GM23338 (cell line): ENCODE data around the gene HSPE1. TPM values are rescaled to one million over a fixed set of nuclear protein-coding genes. Genes with fewer than 3 reads are reported as not detected.
A peak's percentile ranks its signal among the peaks of the same experiment; 100 is the strongest.
"Not testable (repeated sequence)": the region's sequence is repeated elsewhere in the genome, so short reads cannot be mapped to it uniquely, and the experiment has no call there.

Source experiments
- ATAC-seq: fragments of 200-7000 bp; cut with Tn5 transposase; 3 replicates; pipeline ENCODE4 v1.9.1; 2020
- DNase-seq: peaks from one replicate; pipeline ENCODE4 v3.0.0-alpha.2; 2015; ENCODE audit warnings: low spot score
- H2AFZ ChIP-seq: fragments of 200-600 bp; sonication (generic); 2 replicates; pipeline ENCODE4 v1.8.0; 2016; ENCODE audit warnings: antibody characterized with exemption, mild to moderate bottlenecking, moderate library complexity
- H3F3A ChIP-seq: fragments of 200-600 bp; sonication (generic); replicated peaks from 2 replicates; pipeline ENCODE4 v1.8.0; 2017; ENCODE audit warnings: antibody characterized with exemption, mixed run types, low read depth
- H3K27ac ChIP-seq: fragments of 200-600 bp; sonication (generic); 2 replicates; pipeline ENCODE4 v1.6.1; 2016; ENCODE audit warnings: low read depth
- H3K27me3 ChIP-seq: fragments of 200-600 bp; sonication (generic); 2 replicates; pipeline ENCODE4 v1.8.0; 2016; ENCODE audit warnings: mild to moderate bottlenecking, mixed run types, moderate library complexity; ENCODE audit not compliant: insufficient read depth
- H3K36me3 ChIP-seq: fragments of 200-600 bp; sonication (generic); 2 replicates; pipeline ENCODE4 v1.8.0; 2016; ENCODE audit warnings: mild to moderate bottlenecking; ENCODE audit not compliant: insufficient read depth
- H3K4me1 ChIP-seq: fragments of 200-600 bp; sonication (generic); 2 replicates; pipeline ENCODE4 v1.8.0; 2016; ENCODE audit warnings: mild to moderate bottlenecking, moderate library complexity; ENCODE audit not compliant: insufficient read depth
- H3K4me2 ChIP-seq: fragments of 200-600 bp; sonication (generic); 2 replicates; pipeline ENCODE4 v1.7.1; 2017; ENCODE audit warnings: mixed run types
- H3K4me3 ChIP-seq: fragments of 200-600 bp; sonication (generic); 2 replicates; pipeline ENCODE4 v1.6.1; 2016; ENCODE audit warnings: mixed run types
- H3K79me2 ChIP-seq: fragments of 200-600 bp; sonication (generic); replicated peaks from 2 replicates; pipeline ENCODE4 v1.8.0; 2017; ENCODE audit warnings: mild to moderate bottlenecking; ENCODE audit not compliant: insufficient read depth
- H3K9me2 ChIP-seq: fragments of 200-600 bp; sonication (generic); 2 replicates; pipeline ENCODE4 v1.8.0; 2017; ENCODE audit not compliant: insufficient read depth
- H4K20me1 ChIP-seq: fragments of 200-600 bp; sonication (generic); replicated peaks from 2 replicates; pipeline ENCODE4 v1.8.0; 2017; ENCODE audit warnings: mild to moderate bottlenecking; ENCODE audit not compliant: insufficient read depth
- H3K27ac Mint-ChIP-seq: 2 replicates; pipeline ENCODE4 v1.8.0; 2020; ENCODE audit warnings: inconsistent platforms, mild to moderate bottlenecking, moderate library complexity, mixed read lengths
- H3K27me3 Mint-ChIP-seq: 3 replicates; pipeline ENCODE4 v1.8.0; 2022; ENCODE audit warnings: low read depth, mild to moderate bottlenecking, moderate library complexity, mixed read lengths, inconsistent platforms; ENCODE audit not compliant: insufficient read depth, poor library complexity
- H3K36me3 Mint-ChIP-seq: 3 replicates; pipeline ENCODE4 v1.8.0; 2021; ENCODE audit warnings: low read depth, mild to moderate bottlenecking, inconsistent platforms, moderate library complexity, mixed read lengths
- H3K4me1 Mint-ChIP-seq: 3 replicates; pipeline ENCODE4 v1.8.0; 2020; ENCODE audit warnings: mild to moderate bottlenecking, inconsistent platforms, mixed read lengths
- H3K4me3 Mint-ChIP-seq: 3 replicates; pipeline ENCODE4 v1.8.0; 2021; ENCODE audit warnings: moderate library complexity, mild to moderate bottlenecking, inconsistent platforms, mixed read lengths
- H3K9me3 Mint-ChIP-seq: 3 replicates; pipeline ENCODE4 v1.8.0; 2020; ENCODE audit warnings: moderate library complexity, mild to moderate bottlenecking, inconsistent platforms, mixed read lengths
- CREB1 ChIP-seq: fragments of 250-450 bp; sonication (Bioruptor Pico); IDR thresholded peaks from 2 replicates; pipeline ENCODE4 v1.5.0; 2020; ENCODE audit warnings: low read depth, mild to moderate bottlenecking, moderate library complexity
- ETS1 ChIP-seq: IDR thresholded peaks from 2 replicates; pipeline ENCODE4 v1.6.1; 2016; ENCODE audit warnings: antibody characterized with exemption
- EZH2 ChIP-seq: fragments of 200-600 bp; sonication (generic); IDR thresholded peaks from one replicate; pipeline ENCODE4 v1.8.0; 2017; ENCODE audit warnings: antibody characterized with exemption, mild to moderate bottlenecking, low read depth; ENCODE audit not compliant: unreplicated experiment
- EZH2phosphoT487 ChIP-seq: fragments of 200-600 bp; sonication (generic); IDR thresholded peaks from one replicate; pipeline ENCODE4 v1.8.1; 2018; ENCODE audit warnings: antibody characterized with exemption; ENCODE audit not compliant: unreplicated experiment
- JUNB ChIP-seq: IDR thresholded peaks from one replicate; pipeline ENCODE4 v1.6.1; 2016; ENCODE audit warnings: antibody characterized with exemption; ENCODE audit not compliant: unreplicated experiment
- NANOG ChIP-seq: IDR thresholded peaks from 2 replicates; pipeline ENCODE4 v1.6.1; 2016; ENCODE audit warnings: antibody characterized with exemption, borderline replicate concordance
- STAT1 ChIP-seq: IDR thresholded peaks from one replicate; pipeline ENCODE4 v1.6.1; 2016; ENCODE audit warnings: antibody characterized with exemption; ENCODE audit not compliant: unreplicated experiment
- ZNF114 ChIP-seq: fragments of 250-450 bp; sonication (Bioruptor Pico); IDR thresholded peaks from 2 replicates; pipeline ENCODE4 v1.5.0; 2020; ENCODE audit warnings: mild to moderate bottlenecking, moderate library complexity
- polyA plus RNA-seq: library from polyadenylated mRNA; unstranded; fragments of >200 nt; fragmentation: Nextera tagmentation; extraction: Ambion mirVana; gene quantifications from 2 replicates; pipeline ENCODE4 v1.2.1, GENCODE V29; 2016
- small RNA-seq: library from RNA; depleted of rRNA; stranded (forward); fragments of <200 nt; gene quantifications from one replicate; pipeline ENCODE3, GENCODE V24; 2014; ENCODE audit warnings: low replicate concordance
- total RNA-seq: library from RNA; depleted of rRNA; stranded (reverse); fragments of >200 nt; shearing (Covaris generic); gene quantifications from 2 replicates; pipeline ENCODE4 v1.2.3, GENCODE V29; 2014; rRNA removed

The HSPE1 gene
- total and polyA plus RNA-seq, 2 experiments from 2014 or later, result 328 to 1,529 TPM

- TF ChIP-seq STAT1 (no peak), ZNF114 (no peak), NANOG (no peak), EZH2 (no peak), EZH2phosphoT487 (no peak)
- peaks cover 3% of the 10 kb centered on the region; the same call in 1 of the 2 replicates for H3F3A ChIP-seq
- H2AFZ ChIP-seq, result no peak overlapping the region
- no peaks in the 10 kb centered on the region for H4K20me1 ChIP-seq
- H3K79me2 ChIP-seq, result peaks cover 11% of the 10 kb centered on the region
- ATAC-seq (no peak), DNase-seq (no peak)
- H3K9me2 ChIP-seq, result no peaks in the 10 kb centered on the region
- Mint-ChIP-seq H3K27me3 (peaks cover 2% of the 10 kb centered on the region), H3K4me1 (peaks cover 8% of the 10 kb centered on the region; the same call in 2 of the 3 replicates), H3K36me3 (peaks cover 69% of the 10 kb centered on the region), H3K4me3 (no peak overlapping the region), H3K9me3 (no peaks in the 10 kb centered on the region), H3K27ac (peak overlapping the region; percentile 24; the same call in 1 of the 2 replicates)
- H3K27me3 ChIP-seq, result no peaks in the 10 kb centered on the region
- H3K4me3 ChIP-seq, result no peak overlapping the region
- peak overlapping the region; percentile 33 for H3K27ac ChIP-seq
- H3K4me2 ChIP-seq, result no peak overlapping the region
- H3K4me1 ChIP-seq, result peaks cover 7% of the 10 kb centered on the region
- H3K36me3 ChIP-seq, result peaks cover 18% of the 10 kb centered on the region; the same call in 1 of the 2 replicates
Measured at GRCh38 chr2:197547163-197547900, 47.2 kb downstream of the HSPE1 start.

GRCh38 chr2:197548582-197548981 lies 48.4 kb downstream of the HSPE1 start:
- Histone ChIP-seq H3K79me2 (peaks cover 11% of the 10 kb centered on the region), H3K4me2 (no peak overlapping the region), H3F3A (no peaks in the 10 kb centered on the region; the same call in 1 of the 2 replicates), H3K27me3 (no peaks in the 10 kb centered on the region), H4K20me1 (no peaks in the 10 kb centered on the region), H3K4me3 (no peak overlapping the region), H3K9me2 (no peaks in the 10 kb centered on the region), H3K36me3 (peaks cover 13% of the 10 kb centered on the region; the same call in 1 of the 2 replicates), H3K27ac (no peak overlapping the region), H3K4me1 (no peaks in the 10 kb centered on the region), H2AFZ (no peak overlapping the region)
- DNase-seq (no peak), ATAC-seq (no peak)
- H3K27me3 Mint-ChIP-seq, result peaks cover 2% of the 10 kb centered on the region
- no peak overlapping the region for H3K27ac Mint-ChIP-seq
- TF ChIP-seq EZH2phosphoT487 (no peak), JUNB (no peak), CREB1 (no peak), ETS1 (no peak)
- peaks cover 70% of the 10 kb centered on the region for H3K36me3 Mint-ChIP-seq
- H3K9me3 Mint-ChIP-seq, result no peaks in the 10 kb centered on the region
- no peak overlapping the region for H3K4me3 Mint-ChIP-seq
- no peaks in the 10 kb centered on the region for H3K4me1 Mint-ChIP-seq

- not testable (repeated sequence) for H2AFZ ChIP-seq, H3K4me1 ChIP-seq, ATAC-seq, H3K4me3 ChIP-seq, H3K4me1 Mint-ChIP-seq, H3K27me3 ChIP-seq, H3K9me2 ChIP-seq, H3F3A ChIP-seq, DNase-seq, H3K27me3 Mint-ChIP-seq, H3K4me3 Mint-ChIP-seq, H3K27ac Mint-ChIP-seq, H3K27ac ChIP-seq, H3K9me3 Mint-ChIP-seq, H3K4me2 ChIP-seq, H4K20me1 ChIP-seq
- peaks cover 13% of the 10 kb centered on the region; the same call in 1 of the 2 replicates for H3K36me3 ChIP-seq
- H3K36me3 Mint-ChIP-seq, result peaks cover 53% of the 10 kb centered on the region
- peaks cover 11% of the 10 kb centered on the region for H3K79me2 ChIP-seq
Measured at GRCh38 chr2:197551260-197551659, 51.1 kb downstream of the HSPE1 start.

Small RNA genes lying within 50 kb of the gene (small RNA-seq; reads per million reads assigned to genes)
- not detected for gene AC020550.1

Other genes starting within 250 kb of the HSPE1 start
- 0.56 and 1.7 TPM in 2 replicates for gene ANKRD44, start 189.6 kb upstream of the HSPE1 start, total RNA-seq
- 0.37 and 0.44 TPM in 2 replicates for gene ANKRD44, start 189.6 kb upstream of the HSPE1 start, polyA plus RNA-seq
- gene SF3B1, start 65.4 kb upstream of the HSPE1 start, total RNA-seq, result 340 and 354 TPM in 2 replicates
- gene SF3B1, start 65.4 kb upstream of the HSPE1 start, polyA plus RNA-seq, result 181 and 238 TPM in 2 replicates
- 27.6 and 30.5 TPM in 2 replicates for gene COQ10B, start 46.8 kb upstream of the HSPE1 start, total RNA-seq
- gene COQ10B, start 46.8 kb upstream of the HSPE1 start, polyA plus RNA-seq, result 23.2 and 26.1 TPM in 2 replicates
- 870 and 880 TPM in 2 replicates for gene HSPD1, start 539 bp upstream of the HSPE1 start, total RNA-seq
- 944 and 1,188 TPM in 2 replicates for gene HSPD1, start 539 bp upstream of the HSPE1 start, polyA plus RNA-seq
- gene MOB4, start 15.7 kb downstream of the HSPE1 start, total RNA-seq, result 68.2 and 101 TPM in 2 replicates
- 87.0 and 88.6 TPM in 2 replicates for gene MOB4, start 15.7 kb downstream of the HSPE1 start, polyA plus RNA-seq
- gene RFTN2, start 175.2 kb downstream of the HSPE1 start, total RNA-seq, result 0.42 and 1.0 TPM in 2 replicates
- 2.1 and 3.6 TPM in 2 replicates for gene RFTN2, start 175.2 kb downstream of the HSPE1 start, polyA plus RNA-seq
- 48.2 and 49.1 TPM in 2 replicates for gene MARS2, start 205.0 kb downstream of the HSPE1 start, total RNA-seq
- gene MARS2, start 205.0 kb downstream of the HSPE1 start, polyA plus RNA-seq, result 11.9 and 13.7 TPM in 2 replicates